Neural progenitor cell (in vitro differentiated cells): ENCODE measurements around the gene PSMC3IP.
A peak's percentile ranks its signal among the peaks of the same experiment; 100 is the strongest.

Experiments
- CTCF ChIP-seq: fragments of 200-600 bp; sonication (generic); IDR thresholded peaks from 2 replicates; pipeline ENCODE4 v1.5.1; 2017; ENCODE audit warnings: antibody characterized with exemption, mild to moderate bottlenecking
- EZH2 ChIP-seq: fragments of 200-600 bp; sonication (generic); IDR thresholded peaks from 2 replicates; pipeline ENCODE4 v1.6.1; 2017; ENCODE audit warnings: antibody characterized with exemption, mild to moderate bottlenecking, moderate library complexity

GRCh38 chr17:42566883-42567573, 10.5 kb downstream of the PSMC3IP start, which contains the start of gene MLX:
- TF ChIP-seq CTCF (peak; percentile 12), EZH2 (no peak)
